ENCODE measurements around the gene PLIN3.
"Not testable (repeated sequence)": the region's sequence is repeated elsewhere in the genome, so short reads cannot be mapped to it uniquely, and the experiment has no call there.

Gene PLIN3, protein sequence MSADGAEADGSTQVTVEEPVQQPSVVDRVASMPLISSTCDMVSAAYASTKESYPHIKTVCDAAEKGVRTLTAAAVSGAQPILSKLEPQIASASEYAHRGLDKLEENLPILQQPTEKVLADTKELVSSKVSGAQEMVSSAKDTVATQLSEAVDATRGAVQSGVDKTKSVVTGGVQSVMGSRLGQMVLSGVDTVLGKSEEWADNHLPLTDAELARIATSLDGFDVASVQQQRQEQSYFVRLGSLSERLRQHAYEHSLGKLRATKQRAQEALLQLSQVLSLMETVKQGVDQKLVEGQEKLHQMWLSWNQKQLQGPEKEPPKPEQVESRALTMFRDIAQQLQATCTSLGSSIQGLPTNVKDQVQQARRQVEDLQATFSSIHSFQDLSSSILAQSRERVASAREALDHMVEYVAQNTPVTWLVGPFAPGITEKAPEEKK

DNA sequence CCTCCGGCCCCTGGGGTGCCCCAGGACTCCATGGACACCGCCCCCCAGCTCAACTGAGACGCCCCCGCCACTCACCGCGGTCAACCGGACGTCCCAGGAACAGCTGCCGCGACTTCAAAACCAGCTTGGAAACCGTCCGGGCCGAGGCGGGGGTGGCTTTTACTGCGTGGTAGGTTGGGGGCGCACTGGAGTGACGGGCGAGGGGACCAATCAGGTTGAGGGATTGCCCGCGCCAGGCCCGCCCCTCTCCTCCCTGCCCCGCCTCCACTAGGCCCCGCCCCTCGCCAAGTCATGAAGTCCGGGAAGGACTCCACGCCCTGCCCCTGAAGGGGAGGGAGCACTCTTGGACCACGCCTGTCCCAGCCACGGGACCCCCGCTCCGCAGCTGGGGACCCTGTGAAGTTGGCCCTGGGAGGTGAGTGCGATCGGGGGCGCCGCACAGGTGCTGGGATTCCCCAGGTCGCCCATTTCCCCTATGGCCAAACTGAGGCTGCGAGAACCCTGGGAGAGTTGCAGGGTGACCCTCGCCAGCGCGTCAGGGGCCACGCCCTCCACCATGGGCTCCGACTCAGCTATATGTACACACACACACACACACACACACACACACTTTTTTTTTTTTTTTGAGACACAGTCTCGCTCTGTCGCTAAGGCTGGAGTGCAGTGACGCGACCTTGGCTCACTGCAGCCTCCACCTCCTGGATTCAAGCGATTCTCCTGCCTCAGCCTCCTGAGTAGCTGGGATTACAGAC is at the start of gene PLIN3:
PLIN3 (minus strand) TSS at position 134 of the 752 bp plus-strand sequence. CDS start 6,273 bp downstream, outside the sequence.
- peak; percentile 81 to 91 for DNase-seq (ENCODE audit: extremely low read depth in 1 of 2, low read depth in 1 of 2)

DNA sequence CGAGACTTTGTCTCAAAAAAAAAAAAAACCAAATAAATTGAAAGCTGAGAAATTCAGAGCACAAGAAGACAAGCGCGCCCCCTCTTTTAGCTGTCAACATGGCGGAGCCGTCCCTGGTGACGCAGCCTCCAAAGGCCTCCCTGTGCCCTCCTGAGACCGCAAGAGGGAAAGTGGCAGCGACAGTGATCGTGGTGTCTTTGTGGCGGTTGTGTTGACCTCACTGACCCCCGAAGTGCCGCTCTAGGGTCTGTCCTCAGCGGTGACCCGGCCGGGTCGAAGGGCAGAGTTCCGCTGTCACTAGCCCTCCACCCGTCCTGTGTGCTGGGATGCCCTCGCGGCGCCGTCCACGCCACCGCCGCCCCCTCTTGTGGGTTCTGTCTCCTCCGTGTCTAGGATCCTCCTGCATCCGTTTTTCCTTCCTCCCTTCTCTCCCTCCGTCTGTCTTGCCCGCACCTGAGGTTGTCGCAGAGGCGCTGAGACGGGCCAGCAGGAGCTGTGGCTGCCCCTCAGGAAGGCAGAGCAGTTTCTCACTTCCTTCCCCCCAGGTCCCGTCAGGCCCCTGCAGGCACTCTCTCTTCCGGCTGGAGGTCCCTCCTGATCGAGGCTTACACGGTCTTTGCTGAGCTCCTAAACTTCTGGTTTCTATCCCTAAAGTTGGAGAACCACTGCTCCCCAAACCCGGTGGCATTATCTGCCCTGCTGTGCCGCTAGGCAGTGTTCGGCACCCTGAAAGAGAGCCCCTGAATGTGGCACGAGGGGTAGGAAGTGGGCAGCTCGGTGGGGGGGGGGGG is 49.0 kb upstream of the PLIN3 start:
- peak in 1 of 2 donors; percentile 11 for DNase-seq (ENCODE audit: extremely low read depth in 1 of 2, low read depth in 1 of 2)

DNA sequence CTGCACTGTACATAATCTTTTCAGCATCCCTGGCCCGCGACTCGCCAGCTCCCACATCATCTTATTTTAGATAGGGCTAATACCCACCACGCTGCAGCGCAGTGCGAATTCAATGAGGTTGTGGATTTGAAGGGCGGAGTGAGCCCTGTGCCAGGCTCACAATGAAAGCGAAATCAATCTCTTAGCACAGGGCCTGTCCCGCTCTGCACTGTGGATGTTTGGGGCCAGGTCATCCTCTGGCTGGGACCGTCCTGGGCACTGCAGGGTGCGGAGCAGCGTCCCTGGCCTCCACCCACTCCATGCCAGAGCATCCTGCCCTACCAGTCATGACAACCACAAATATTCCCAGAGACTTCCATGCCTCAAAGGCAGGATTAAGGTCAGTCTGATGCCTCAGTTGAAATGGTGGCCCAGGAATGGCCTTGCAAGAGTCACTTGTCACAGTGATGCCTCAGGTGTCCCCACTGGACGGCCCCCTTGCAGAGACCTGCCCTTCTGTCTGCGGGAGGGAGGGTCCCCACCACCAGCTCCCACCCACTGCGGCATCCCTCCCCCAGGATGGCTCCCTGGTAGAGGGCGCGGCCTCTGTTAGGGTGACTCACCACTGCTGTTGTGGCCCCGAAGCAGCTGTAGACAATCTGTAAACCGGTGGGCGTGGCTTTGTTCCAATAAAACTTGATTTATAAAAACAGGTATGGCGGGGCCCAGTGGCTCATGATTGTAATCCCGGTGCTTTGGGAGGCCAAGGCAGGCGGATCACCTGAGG is 47.5 kb upstream of the PLIN3 start:
- DNase-seq (ENCODE audit: extremely low read depth in 1 of 2, low read depth in 1 of 2) = peak in 1 of 2 donors; percentile 72

DNA sequence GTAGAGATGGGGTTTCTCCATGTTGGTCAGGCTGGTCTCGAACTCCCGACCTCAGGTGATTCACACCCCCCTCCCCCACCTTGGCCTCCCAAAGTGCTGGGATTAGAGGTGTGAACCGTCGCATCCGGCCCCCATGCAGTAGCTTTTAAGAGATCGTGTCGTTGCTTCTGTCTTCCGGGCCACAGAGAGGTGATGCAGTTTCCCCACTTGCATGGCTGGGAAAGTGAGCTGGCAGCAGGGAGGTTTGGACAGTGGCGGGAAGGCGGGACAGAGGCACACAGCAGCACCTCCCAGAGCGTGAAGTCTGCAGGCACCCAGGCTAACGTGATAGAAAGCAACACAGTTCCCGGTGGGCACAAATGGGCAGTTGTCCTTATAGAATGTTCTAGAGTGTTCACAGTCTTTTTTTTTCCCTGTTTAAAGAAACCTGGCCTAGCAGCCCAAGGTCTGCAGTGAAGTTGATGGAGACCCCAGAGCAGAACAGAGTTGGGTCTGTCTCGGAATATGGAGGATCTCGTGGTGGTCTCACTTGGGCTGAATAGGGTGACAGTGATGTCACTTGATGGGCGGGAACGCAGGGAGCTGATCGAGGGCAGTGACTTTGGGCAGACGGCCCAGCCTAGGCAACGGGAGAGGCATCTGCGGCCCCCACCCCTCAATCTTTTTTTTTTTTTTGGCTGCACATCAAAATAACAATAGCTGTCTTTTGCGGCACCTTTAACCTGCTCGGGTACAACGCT is 46.7 kb upstream of the PLIN3 start:
- peak in 1 of 2 donors; percentile 45 for DNase-seq (ENCODE audit: extremely low read depth in 1 of 2, low read depth in 1 of 2)

DNA sequence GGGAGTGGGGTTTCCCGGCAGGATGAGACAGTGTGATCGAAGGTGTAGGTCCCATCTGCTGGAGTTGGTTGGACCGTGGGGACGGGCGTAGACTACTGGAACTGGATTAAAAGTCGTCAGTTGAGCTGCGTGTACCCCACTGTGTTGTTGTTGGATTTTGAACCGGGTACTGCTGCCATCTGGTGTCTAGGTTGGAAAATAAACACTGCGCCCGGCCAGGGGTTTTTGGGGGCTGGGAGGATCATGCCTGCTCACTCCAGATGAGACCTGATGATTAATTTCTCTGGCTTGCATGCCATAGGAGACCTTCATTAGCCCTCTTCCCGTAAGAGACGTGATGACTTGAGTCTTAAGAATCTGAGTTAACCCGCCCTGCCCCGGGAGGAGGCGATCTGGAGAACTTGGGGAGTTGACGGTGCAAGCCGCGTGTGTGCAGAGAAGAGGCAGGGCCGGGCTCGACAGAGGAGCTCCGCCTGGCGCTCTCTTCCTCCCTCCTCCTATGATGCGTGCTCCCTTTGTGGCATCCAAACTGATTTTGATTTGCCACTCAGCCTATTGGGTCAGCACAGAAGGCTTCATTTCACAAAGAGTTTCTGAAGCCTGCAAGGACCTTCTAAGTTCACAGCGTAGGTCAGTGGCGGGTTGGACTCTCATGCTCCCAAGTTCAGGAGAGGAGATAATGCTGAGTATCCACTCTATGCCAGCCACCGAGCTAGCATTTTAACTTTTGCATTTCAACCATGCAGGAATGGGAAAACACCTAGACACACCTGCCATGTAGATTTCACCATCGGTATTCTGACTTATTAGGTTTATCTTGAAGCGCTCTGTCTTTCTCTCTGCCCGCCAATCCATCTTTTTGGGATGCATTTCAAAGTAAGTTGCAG is 44.6 kb upstream of the PLIN3 start:
- peak in 1 of 2 donors; percentile 63 for DNase-seq (ENCODE audit: extremely low read depth in 1 of 2, low read depth in 1 of 2)

DNA sequence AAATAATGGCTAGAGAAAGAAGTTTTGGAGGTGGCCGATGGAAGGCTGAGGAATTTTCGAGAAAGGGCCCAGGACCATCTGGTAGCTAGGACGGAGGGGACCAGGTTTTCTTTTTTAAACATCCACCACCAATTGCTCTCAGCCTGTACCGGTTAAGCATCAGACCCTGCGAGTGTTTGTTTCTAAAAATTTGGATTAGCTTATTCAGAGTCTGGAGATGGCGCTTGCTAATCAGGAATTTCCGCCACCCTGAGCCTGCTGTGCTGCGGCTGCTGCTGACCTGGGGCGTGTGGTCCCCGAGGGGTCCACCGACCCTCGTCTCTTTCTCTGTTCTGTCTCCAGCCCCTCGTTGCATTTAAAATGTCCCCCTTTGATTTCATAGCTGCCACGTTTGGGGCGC is 43.8 kb upstream of the PLIN3 start:
- DNase-seq (ENCODE audit: extremely low read depth in 1 of 2, low read depth in 1 of 2) = no peak

DNA sequence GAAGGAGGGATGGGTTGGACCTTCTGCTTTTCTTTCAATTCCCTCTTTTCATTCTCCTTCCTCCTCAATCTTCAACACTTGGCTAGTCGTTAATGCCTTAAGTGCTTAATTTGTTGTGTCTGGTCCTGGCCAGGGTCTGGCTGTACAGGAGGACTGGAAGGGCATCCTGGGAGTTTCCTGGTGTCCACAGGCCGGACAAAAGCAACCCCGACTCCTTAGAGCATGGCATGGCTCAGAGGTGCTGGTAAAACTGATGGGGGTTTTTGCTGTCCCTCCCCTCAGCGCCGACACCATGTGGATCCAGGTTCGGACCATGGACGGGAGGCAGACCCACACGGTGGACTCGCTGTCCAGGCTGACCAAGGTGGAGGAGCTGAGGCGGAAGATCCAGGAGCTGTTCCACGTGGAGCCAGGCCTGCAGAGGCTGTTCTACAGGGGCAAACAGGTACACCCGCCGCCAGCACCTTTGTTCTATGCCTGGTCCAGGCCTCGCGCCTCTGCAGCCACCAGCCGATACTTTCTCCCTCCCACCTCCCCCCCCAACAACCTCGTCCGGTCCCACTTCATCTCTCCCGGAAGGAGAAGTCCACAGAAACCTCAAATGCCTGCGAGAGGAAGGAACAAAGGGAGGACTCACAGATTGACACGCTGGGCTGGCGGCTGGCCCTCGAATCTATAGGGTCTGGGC is 43.3 kb upstream of the PLIN3 start:
- peak in 1 of 2 donors; percentile 8 for DNase-seq (ENCODE audit: extremely low read depth in 1 of 2, low read depth in 1 of 2)

DNA sequence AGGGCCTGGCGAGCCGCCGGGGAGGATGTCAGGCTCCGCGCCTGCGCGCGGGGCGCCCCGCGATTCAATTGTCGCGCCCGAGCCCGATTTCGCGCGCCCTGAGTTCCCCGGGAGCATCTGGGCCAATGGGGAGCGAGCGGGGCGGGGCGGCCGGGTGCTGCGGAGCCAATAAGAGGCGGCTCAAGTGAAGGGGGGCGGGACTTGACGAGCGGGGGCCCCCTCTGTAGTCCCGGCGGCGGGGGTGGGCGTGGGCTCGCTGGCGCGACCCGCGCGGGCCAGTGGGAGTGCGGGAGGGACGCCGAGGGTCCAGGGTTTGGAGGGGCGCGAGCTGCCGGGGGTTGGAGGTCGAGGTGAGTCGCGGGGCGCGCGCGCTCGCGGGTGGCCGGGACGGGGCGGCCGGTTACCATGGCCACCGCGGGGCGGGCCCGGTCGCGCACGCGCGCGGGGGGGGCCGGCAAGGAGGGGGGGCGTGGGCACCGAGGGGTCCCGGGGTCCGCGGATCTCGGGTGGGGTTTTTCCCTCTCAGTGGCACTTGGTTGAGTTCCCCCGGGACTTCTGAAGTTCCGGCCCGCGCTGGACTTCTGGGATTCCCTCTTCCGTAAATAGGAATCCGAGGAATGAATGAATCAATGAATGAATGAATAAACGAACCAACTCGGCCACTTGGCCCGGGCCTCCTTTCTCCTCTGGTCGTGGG is 42.6 kb upstream of the PLIN3 start:
- peak; percentile 85 to 93 for DNase-seq (ENCODE audit: extremely low read depth in 1 of 2, low read depth in 1 of 2)

DNA sequence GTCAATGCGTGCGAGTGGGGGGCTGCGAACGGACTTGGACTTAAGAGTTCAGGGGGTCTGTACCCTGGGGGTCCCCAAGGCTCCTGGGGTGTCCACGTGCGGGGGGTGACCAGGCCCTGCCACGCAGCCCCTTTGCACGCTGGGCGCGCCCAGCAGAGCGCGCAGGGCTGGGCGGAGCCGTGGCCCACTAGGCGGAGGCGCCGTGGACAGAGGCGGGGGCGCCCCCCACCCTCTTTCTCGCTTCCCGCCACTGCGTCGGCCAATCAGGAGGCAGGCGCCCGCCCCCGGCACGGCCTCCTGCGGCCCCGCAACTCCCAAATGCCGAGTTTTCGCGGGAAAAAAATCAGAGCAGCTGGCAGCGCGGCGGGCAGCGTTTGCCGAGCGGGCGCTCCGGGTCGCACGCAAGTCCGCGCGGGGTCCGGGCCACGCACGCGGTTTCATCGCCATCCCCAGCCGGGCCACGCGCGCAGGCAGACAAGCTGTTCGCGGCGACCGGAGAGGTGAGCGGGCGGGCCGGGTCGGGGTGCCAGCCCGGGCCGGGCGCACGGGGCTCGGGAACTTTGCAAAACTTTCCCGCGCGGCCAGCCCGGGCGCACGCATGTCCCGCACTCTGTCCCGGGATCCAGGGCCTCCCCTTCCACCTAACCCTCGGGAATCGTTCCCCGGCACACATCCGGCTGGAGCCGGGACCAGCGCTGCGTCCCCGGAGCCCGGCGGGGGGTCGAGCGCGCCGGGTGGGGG is 41.9 kb upstream of the PLIN3 start, which contains the start of gene UHRF1:
UHRF1 (plus strand) TSS at position 346 of the 741 bp plus-strand sequence. CDS start 1,385 bp downstream, outside the sequence.
- peak; percentile 68 to 78 for DNase-seq (ENCODE audit: extremely low read depth in 1 of 2, low read depth in 1 of 2)

DNA sequence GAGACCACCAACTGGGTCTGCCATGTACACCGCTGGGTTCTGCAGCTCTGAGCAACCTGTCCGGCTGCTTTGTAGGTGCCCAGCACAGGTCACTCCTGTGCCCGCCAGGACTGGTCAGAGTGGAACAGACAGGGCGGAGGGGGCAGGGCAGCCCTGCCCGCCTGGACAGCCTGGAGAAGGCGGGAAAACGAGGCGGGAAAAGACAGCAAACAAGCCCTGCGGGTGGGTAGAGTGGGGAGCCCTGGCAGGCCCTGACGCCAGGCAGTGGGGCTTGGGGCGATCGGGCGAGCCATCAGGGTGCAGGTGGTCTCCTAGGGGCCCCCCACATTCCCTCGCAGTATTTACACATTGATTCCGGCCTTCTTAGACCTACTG is 41.3 kb upstream of the PLIN3 start:
- no peak for DNase-seq (ENCODE audit: extremely low read depth in 1 of 2, low read depth in 1 of 2)

DNA sequence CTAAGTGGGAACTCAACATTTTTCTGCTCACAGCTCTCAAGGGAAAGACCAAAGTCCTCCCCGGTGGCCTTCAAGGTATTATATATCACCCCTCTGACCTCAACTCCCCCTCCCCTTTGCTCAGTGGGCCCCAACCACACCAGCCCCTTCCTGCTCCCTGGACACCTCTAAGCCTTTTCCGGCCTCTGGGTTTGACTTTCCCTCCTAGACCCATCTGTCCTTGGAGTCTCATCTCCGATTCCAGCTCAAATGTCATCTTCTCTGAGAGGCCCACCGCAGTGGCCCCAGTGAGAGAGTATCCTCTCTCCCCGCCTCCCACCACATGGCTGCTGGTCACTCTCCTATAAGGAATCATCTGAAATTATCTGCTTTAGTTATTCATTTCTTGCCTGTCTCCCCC is 40.9 kb upstream of the PLIN3 start:
- no peak for DNase-seq (ENCODE audit: extremely low read depth in 1 of 2, low read depth in 1 of 2)

DNA sequence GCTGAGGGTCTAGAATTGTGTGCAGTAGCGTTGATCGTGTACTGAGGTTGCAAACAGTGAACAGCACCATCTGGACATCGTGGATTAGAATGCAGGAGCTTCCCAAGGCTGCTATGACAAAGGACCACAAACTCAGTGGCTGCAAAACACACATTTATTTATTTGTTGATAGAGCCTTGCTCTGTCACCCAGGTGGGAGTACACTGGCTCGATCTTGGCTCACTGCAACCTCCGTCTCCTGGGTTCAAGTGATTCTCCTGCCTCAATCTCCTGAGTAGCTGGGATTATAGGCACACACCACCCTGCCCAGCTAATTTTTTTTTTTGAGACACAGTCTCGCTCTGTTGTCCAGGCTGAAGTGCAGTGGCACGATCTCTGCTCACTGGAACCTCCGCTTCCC is 39.5 kb upstream of the PLIN3 start:
- no peak for DNase-seq (ENCODE audit: extremely low read depth in 1 of 2, low read depth in 1 of 2)

DNA sequence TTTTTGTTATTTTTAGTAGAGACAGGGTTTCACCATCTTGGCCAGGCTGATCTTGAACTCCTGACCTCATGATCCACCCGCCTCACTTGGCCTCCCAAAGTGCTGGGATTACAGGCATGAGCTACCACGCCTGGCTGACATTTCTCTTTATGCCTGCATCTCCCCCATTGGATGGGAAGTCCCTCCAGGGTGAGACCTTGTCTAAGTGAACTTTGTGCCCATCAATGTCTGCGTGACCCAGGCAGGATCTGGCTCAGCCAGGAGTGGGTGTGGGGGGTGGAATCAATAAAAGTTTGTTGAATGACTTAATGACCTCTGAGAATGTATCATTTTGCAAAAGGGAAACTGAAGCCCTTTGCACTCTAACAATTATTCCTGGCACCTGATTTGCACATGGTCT is 37.0 kb upstream of the PLIN3 start:
- no peak for DNase-seq (ENCODE audit: extremely low read depth in 1 of 2, low read depth in 1 of 2)

DNA sequence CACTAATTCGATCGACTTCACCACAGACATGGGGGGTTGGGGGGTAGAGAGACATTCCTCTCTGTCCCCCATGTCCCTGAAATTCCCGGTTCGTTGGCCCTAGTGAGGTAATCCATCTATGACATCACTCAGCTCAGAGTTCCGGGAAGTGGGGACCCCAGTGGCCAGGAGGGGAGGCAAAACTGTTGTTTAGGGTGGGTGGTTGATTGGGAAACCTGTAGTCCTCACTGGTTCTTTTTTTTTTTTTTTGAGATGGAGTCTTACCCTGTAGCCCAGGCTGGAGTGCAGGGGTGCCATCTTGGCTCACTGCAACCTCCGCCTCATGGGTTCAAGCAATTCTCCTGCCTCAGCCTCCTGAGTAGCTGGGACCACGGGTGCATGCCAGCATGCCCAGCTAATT is 35.3 kb upstream of the PLIN3 start, which contains the start of gene ARRDC5:
ARRDC5 (minus strand) TSS at position 101 of the 400 bp plus-strand sequence; CDS start at position 30, 71 bp downstream.
- DNase-seq (ENCODE audit: extremely low read depth in 1 of 2, low read depth in 1 of 2) = no peak

DNA sequence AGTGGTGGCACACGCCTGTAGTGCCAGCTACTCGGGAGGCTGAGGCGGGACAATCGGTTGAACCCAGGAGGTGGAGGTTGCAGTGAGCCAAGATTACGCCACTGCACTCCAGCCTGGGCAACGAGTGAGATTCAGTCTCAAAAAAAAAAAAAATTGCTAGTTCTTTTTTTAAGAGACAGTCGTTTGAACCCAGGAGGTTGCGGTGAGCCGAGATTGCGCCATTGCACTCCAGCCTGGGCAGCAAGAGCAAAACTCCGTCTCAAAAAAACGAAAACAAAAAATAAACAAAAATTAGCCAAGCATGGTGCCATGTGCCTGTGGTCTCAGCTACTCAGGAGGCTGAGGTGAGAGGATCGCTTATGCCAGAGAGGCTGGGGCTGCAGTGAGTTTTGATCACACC is 33.4 kb upstream of the PLIN3 start:
- DNase-seq (ENCODE audit: extremely low read depth in 1 of 2, low read depth in 1 of 2) = not testable (repeated sequence)

DNA sequence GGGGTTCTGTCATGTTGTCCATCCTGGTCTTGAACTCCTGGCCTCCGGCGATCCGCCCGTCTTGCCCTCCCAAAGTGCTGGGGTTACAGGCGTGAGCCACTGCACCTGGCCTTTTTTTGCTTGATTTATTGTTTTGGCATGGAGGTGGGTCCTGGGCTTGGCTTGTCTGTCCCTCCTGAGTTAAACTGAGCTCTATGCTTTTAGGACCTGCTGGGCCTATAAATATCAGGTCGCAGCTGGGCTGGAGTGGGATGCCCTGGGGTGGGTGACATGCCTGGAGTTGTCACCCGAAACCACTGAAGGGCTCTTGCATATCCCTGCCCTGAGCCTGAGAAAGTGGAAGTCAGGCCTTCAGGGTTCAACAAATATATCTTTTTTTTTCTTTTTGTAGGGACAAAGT is 29.7 kb upstream of the PLIN3 start:
- DNase-seq (ENCODE audit: extremely low read depth in 1 of 2, low read depth in 1 of 2) = no peak

DNA sequence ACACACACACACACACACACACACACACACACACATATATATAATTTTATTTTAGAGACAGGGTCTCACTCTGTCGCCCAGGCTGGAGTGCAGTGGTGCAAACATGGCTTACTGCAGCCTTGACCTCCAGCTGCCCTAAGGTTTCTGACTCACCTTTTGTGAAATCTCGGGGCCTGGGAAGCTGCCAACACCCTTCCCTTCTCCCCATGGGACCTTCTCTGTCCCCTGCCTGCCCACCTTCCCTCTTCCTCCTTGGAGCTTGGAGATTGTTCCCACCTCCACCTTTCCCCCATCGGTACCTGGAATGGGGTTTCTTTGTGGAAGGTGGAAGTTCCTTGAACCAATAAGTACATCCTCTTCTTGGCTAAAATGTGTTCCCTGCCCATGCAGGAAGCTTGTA is 28.9 kb upstream of the PLIN3 start:
- no peak for DNase-seq (ENCODE audit: extremely low read depth in 1 of 2, low read depth in 1 of 2)
